ENCODE results near the gene TMEM179B.
A peak's percentile ranks its signal among the peaks of the same experiment; 100 is the strongest.

Gene TMEM179B

DNA sequence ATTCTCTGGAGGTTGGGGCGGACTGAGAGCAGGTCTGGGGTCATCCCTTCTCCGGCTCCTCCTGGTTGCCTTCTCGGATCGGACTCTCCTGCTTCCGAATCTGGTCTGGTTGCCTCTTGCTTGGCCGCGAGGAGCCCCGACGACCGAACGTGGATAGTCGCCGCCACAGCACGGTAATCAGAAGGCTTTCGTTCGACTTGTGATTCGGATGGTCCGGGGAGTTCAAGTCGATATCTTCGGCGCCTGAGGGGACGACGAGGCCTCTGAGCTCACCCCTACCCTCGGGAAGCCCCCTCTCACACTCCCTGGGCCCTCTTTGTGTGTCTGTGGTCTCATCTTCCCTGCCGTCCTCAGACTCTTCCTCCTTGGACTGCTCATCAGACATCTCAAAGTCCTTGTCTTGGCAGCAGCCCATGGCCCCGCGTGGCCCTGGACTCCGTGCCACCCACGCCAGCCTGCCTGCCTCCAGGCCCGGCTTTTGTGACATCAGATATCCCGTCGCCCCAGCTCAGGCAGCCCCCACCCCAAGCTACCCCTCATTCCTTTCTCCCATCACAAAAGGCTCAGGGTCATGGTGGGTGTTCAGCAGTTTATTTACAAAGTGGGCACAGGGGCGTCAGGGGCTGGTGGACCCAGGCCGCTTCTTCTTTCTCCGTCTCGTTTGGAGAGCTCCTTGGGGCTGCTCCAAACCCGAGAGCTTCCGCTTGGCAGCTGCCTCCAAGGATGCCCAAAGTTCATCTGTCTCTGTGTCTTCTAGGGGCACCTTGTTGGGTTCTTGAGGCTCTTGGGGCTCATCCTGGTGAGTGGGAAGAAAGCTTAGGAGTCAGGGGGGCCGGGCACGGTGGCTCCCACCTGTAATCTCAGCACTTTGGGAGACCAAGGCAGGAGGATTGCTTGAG is 45.4 kb downstream of the TMEM179B start, which contains the start of gene TEX54:
Gene TEX54, minus strand, starts transcription at position 506 of the 899 bp plus-strand sequence.
- TF ChIP-seq CTCF (IDR thresholded peaks at IDR 0.05; ENCODE audit: extremely low read depth, insufficient read depth, missing control alignments) = no peak
- in situ Hi-C loops (cut with MboI; ENCODE audit: low pct_unique_long_range_greater_than_20kb, low sequenced_read_pairs, unreplicated experiment) = no loop called here
- DNase-seq (ENCODE audit: low spot score) = no peak

DNA sequence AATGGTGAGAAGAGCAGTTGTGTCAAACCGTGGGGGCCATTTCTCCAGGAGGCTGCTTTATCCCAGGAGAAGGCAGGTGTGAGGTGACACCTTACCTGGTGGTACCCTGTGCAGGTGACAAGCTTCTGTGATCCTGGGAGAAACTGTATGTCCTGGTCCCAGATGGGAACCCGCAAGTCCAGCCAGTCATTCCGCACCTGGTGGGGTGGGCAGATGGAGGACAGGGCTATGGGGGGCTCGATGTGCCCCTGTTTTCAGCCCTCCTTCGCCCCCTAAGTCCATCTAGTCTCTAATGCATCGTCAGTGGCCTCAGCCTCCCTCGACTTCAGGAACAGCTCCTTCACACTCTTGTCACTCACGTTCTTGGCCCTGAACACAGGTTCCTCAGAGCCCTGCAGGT is 48.1 kb downstream of the TMEM179B start:
- TF ChIP-seq CTCF (IDR thresholded peaks at IDR 0.05; ENCODE audit: extremely low read depth, insufficient read depth, missing control alignments) = no peak
- no peak for DNase-seq (ENCODE audit: low spot score)
- in situ Hi-C loops (cut with MboI; ENCODE audit: low pct_unique_long_range_greater_than_20kb, low sequenced_read_pairs, unreplicated experiment) = no loop called here

DNA sequence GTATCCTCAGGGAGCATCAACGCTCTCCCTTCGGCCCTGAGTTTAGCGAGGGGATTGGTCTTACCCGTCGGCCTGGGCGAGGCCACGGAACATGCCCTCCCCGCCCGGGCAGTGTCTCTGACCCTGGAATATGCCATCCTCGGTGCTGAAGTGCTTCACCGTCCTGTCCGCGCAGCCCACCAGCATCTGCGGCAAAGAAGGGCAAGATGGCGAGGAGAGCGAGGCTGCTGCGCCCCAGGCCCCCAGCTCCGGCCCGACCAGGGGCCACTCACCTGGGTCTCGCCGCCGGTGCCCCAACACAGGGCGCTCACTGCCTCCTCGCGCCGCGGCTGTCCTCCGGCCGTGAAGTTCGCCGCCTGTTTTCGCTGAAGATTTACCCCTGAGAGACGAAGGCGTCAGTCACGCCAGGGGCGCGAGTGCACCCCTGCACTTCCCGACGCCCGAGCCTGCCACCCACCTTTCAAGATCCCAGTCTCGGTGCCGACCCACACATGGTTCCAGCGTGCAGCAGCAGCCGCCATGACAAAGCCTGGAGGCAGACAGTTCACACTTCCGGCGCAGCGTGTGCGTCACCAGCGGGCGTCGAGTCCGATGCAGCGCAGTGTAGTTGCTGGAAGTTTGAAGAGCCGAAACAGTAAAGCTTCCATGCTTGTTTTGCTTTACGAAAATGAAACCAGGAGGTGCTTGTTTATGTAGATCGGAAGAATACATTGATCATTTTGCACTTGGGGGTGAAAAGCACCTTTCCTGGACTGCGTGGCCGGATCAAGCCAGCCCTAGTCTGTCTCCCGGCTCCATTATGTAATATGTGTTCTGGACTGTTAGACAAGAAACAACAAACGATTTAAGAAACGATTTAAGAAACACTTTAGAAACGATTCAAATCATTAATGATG is 52.1 kb downstream of the TMEM179B start, which contains the start of gene WDR74:
Gene WDR74, minus strand, starts transcription at position 541 of the 896 bp plus-strand sequence. Its CDS starts 20 bp downstream, at position 521.
- no peak for TF ChIP-seq CTCF (IDR thresholded peaks at IDR 0.05; ENCODE audit: extremely low read depth, insufficient read depth, missing control alignments)
- in situ Hi-C loops (cut with MboI; ENCODE audit: low pct_unique_long_range_greater_than_20kb, low sequenced_read_pairs, unreplicated experiment) = no loop called here
- DNase-seq (ENCODE audit: low spot score) = peak; percentile 92

Data from GM13977 (cell line).